HEK293T (cell line): ENCODE measurements around the gene CUEDC1.

Experiments used
- ARNT ChIP-seq: fragments of 450-650 bp; IDR thresholded peaks from 2 replicates; pipeline ENCODE4 v1.6.1; 2017; ENCODE audit warnings: mild to moderate bottlenecking
- FOXA1 ChIP-seq: fragments of 450-650 bp; IDR thresholded peaks from 2 replicates; pipeline ENCODE4 v1.6.1; 2016; ENCODE audit warnings: mild to moderate bottlenecking
- FOXK2 ChIP-seq: fragments of 450-650 bp; IDR thresholded peaks from 2 replicates; pipeline ENCODE4 v1.6.1; 2016; ENCODE audit warnings: mild to moderate bottlenecking
- TARDBP ChIP-seq: fragments of 450-650 bp; IDR thresholded peaks from 2 replicates; pipeline ENCODE4 v1.6.1; 2016

DNA sequence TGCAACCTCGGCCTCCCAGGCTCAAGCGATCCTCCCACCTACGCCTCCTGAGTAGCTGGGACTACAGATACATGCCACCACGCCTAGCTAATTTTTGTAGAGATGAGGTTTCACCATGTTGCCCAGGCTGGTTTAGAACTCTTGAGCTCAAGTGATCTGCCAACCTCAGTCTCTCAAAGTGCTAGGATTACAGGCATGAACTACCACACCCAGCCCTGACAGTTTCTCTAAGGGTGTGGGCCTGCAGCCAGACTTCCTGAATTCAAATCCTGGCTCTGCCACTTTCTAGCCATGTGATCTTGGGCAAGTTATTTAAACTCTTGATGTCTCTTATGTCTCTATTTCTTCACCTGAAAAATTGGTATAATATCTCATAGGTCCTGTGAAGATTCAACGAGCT lies 5.6 kb downstream of the CUEDC1 start:
- TF ChIP-seq FOXA1 (no peak), ARNT (no peak), FOXK2 (no peak), TARDBP (no peak)
